ENCODE results near the gene EFS. TPM values are rescaled to one million over a fixed set of nuclear protein-coding genes. Genes with fewer than 3 reads are reported as not detected.

Gene EFS
- total RNA-seq, 1 experiment from 2014 or later = not detected

GRCh38 chr14:23321572-23322547 lies 43.1 kb downstream of the EFS start:
- peak; percentile 44 for DNase-seq (ENCODE audit: low read depth)
- in situ Hi-C loops (cut with HindIII; ENCODE audit: low pct_unique_long_range_greater_than_20kb, low sequenced_read_pairs) = no loop called here

GRCh38 chr14:23320584-23321571 lies 44.1 kb downstream of the EFS start, which contains the start of gene PABPN1:
Gene PABPN1 (plus strand): TSS chr14:23321457. CDS start chr14:23321470, 13 bp downstream.
- in situ Hi-C loops (cut with HindIII; ENCODE audit: low pct_unique_long_range_greater_than_20kb, low sequenced_read_pairs) = no loop called here
- DNase-seq (ENCODE audit: low read depth) = peak; percentile 99

- in situ Hi-C loops (cut with HindIII; ENCODE audit: low pct_unique_long_range_greater_than_20kb, low sequenced_read_pairs) = no loop called here
- DNase-seq (ENCODE audit: low read depth) = no peak
Observed at GRCh38 chr14:23319746-23320583, 45.0 kb downstream of the EFS start.

- in situ Hi-C loops (cut with HindIII; ENCODE audit: low pct_unique_long_range_greater_than_20kb, low sequenced_read_pairs) = no loop called here
- DNase-seq (ENCODE audit: low read depth) = no peak
Observed at GRCh38 chr14:23316300-23316699, 48.7 kb downstream of the EFS start.

- no peak for DNase-seq (ENCODE audit: low read depth)
- in situ Hi-C loops (cut with HindIII; ENCODE audit: low pct_unique_long_range_greater_than_20kb, low sequenced_read_pairs) = no loop called here
Observed at GRCh38 chr14:23310546-23310945, 54.4 kb downstream of the EFS start.

- no peak for DNase-seq (ENCODE audit: low read depth)
- in situ Hi-C loops (cut with HindIII; ENCODE audit: low pct_unique_long_range_greater_than_20kb, low sequenced_read_pairs) = no loop called here
Observed at GRCh38 chr14:23308721-23309445, 56.1 kb downstream of the EFS start.

GRCh38 chr14:23307687-23308644 lies 57.0 kb downstream of the EFS start:
- no peak for DNase-seq (ENCODE audit: low read depth)
- in situ Hi-C loops (cut with HindIII; ENCODE audit: low pct_unique_long_range_greater_than_20kb, low sequenced_read_pairs) = no loop called here

GRCh38 chr14:23307146-23307530 lies 57.8 kb downstream of the EFS start:
- DNase-seq (ENCODE audit: low read depth) = no peak
- in situ Hi-C loops (cut with HindIII; ENCODE audit: low pct_unique_long_range_greater_than_20kb, low sequenced_read_pairs) = no loop called here

GRCh38 chr14:23306412-23307145 lies 58.4 kb downstream of the EFS start, which contains the start of gene BCL2L2:
Gene BCL2L2 (plus strand): TSS chr14:23306833. CDS start chr14:23307768, 935 bp downstream.
- DNase-seq (ENCODE audit: low read depth) = peak; percentile 87
- in situ Hi-C loops (cut with HindIII; ENCODE audit: low pct_unique_long_range_greater_than_20kb, low sequenced_read_pairs) = no loop called here

Other genes with a start within 250 kb of the EFS start
- gene CEBPE, start 245.9 kb downstream of the EFS start, total RNA-seq (2014; rRNA removed; shearing (Covaris generic); ENCODE audit: low replicate concordance) = not detected in 2 replicates
- not detected in 2 replicates for gene SLC7A8, start 181.5 kb downstream of the EFS start, total RNA-seq (2014; rRNA removed; shearing (Covaris generic); ENCODE audit: low replicate concordance)
- not detected in 2 replicates for gene RNF212B, start 127.2 kb downstream of the EFS start, total RNA-seq (2014; rRNA removed; shearing (Covaris generic); ENCODE audit: low replicate concordance)
- gene HOMEZ, start 79.0 kb downstream of the EFS start, total RNA-seq (2014; rRNA removed; shearing (Covaris generic); ENCODE audit: low replicate concordance) = 4.6 and 9.0 TPM in 2 replicates
- gene PPP1R3E, start 62.3 kb downstream of the EFS start, total RNA-seq (2014; rRNA removed; shearing (Covaris generic); ENCODE audit: low replicate concordance) = 0.14 and 1.1 TPM in 2 replicates
- gene BCL2L2, start 58.3 kb downstream of the EFS start, total RNA-seq (2014; rRNA removed; shearing (Covaris generic); ENCODE audit: low replicate concordance) = 4.0 and 8.6 TPM in 2 replicates
- 41.9 and 73.8 TPM in 2 replicates for gene PABPN1, start 43.7 kb downstream of the EFS start, total RNA-seq (2014; rRNA removed; shearing (Covaris generic); ENCODE audit: low replicate concordance)
- 8.4 and 10.6 TPM in 2 replicates for gene SLC22A17, start 12.3 kb downstream of the EFS start, total RNA-seq (2014; rRNA removed; shearing (Covaris generic); ENCODE audit: low replicate concordance)
- not detected in 2 replicates for gene IL25, start 7.6 kb upstream of the EFS start, total RNA-seq (2014; rRNA removed; shearing (Covaris generic); ENCODE audit: low replicate concordance)
- gene CMTM5, start 11.9 kb upstream of the EFS start, total RNA-seq (2014; rRNA removed; shearing (Covaris generic); ENCODE audit: low replicate concordance) = not detected in 2 replicates
- not detected in 2 replicates for gene MYH6, start 43.1 kb upstream of the EFS start, total RNA-seq (2014; rRNA removed; shearing (Covaris generic); ENCODE audit: low replicate concordance)
- not detected in 2 replicates for gene MYH7, start 70.5 kb upstream of the EFS start, total RNA-seq (2014; rRNA removed; shearing (Covaris generic); ENCODE audit: low replicate concordance)
- 33.9 and 69.9 TPM in 2 replicates for gene NGDN, start 104.5 kb upstream of the EFS start, total RNA-seq (2014; rRNA removed; shearing (Covaris generic); ENCODE audit: low replicate concordance)
- gene ZFHX2, start 186.6 kb upstream of the EFS start, total RNA-seq (2014; rRNA removed; shearing (Covaris generic); ENCODE audit: low replicate concordance) = not detected in 2 replicates
- gene THTPA, start 191.1 kb upstream of the EFS start, total RNA-seq (2014; rRNA removed; shearing (Covaris generic); ENCODE audit: low replicate concordance) = 14.7 and 35.4 TPM in 2 replicates
- gene AP1G2, start 202.6 kb upstream of the EFS start, total RNA-seq (2014; rRNA removed; shearing (Covaris generic); ENCODE audit: low replicate concordance) = 16.1 and 38.9 TPM in 2 replicates
- not detected in 2 replicates for gene JPH4, start 213.6 kb upstream of the EFS start, total RNA-seq (2014; rRNA removed; shearing (Covaris generic); ENCODE audit: low replicate concordance)